ENCODE data around the gene FEN1. TPM values are rescaled to one million over a fixed set of nuclear protein-coding genes. Genes with fewer than 3 reads are reported as not detected.
A peak's percentile ranks its signal among the peaks of the same experiment; 100 is the strongest.

The FEN1 gene
- total RNA-seq, 1 donor from 2014 or later: 5.4 TPM

DNA sequence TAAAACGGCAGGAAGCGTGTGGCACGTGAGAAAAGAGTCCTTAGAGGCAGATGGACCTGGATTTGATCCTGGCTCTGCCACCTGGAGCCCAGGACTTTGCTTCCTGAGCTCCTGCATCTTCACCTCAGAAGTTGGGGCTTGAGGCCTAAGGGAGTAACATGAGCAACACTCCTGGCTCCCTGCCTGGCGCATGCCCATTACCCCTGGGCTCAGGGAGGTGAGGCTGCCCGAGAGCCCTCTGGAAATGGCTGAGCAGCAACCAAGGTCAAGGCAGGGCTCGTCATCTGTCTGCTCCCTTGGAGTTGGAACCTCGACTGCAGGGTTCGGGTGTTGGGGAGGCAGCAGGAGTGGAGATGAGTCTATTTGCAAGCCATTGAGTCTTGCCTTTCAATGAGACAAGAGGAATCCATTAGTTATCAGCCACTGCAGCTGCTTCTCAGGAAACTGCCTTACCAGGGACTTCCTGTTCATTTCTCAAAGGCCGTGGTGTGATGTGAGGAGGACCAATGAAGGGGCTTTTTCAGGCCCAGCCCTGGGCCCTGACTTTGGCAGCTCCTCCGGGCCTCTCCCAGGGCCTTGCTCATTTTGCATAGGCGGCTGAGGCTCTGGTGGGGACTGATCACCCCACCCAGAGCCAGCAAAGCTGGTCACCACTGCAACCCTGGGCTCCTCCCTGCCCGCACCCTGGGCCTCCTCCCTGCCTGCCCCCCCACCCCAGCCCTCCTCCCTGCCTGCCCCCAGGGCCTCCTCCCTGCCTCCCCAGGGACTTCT, 41.8 kb downstream of the FEN1 start:
- TF ChIP-seq, protein P1, sequence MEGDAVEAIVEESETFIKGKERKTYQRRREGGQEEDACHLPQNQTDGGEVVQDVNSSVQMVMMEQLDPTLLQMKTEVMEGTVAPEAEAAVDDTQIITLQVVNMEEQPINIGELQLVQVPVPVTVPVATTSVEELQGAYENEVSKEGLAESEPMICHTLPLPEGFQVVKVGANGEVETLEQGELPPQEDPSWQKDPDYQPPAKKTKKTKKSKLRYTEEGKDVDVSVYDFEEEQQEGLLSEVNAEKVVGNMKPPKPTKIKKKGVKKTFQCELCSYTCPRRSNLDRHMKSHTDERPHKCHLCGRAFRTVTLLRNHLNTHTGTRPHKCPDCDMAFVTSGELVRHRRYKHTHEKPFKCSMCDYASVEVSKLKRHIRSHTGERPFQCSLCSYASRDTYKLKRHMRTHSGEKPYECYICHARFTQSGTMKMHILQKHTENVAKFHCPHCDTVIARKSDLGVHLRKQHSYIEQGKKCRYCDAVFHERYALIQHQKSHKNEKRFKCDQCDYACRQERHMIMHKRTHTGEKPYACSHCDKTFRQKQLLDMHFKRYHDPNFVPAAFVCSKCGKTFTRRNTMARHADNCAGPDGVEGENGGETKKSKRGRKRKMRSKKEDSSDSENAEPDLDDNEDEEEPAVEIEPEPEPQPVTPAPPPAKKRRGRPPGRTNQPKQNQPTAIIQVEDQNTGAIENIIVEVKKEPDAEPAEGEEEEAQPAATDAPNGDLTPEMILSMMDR (IDR thresholded peaks at IDR 0.05): no peak
- Histone ChIP-seq H3K27ac (peak overlapping the region; percentile 69), H3K36me3 (peaks cover 3% of the 10 kb centered on the region), H3K4me3 (no peak overlapping the region), H3K27me3 (ENCODE audit: low read depth) (peaks cover 3% of the 10 kb centered on the region), H3K4me1 (peaks cover 29% of the 10 kb centered on the region), H3K9me3 (no peaks in the 10 kb centered on the region)
- ATAC-seq (peak; percentile 71 to 74), DNase-seq (no peak)
- intact Hi-C loops (cut with DNase I): no loop called here

DNA sequence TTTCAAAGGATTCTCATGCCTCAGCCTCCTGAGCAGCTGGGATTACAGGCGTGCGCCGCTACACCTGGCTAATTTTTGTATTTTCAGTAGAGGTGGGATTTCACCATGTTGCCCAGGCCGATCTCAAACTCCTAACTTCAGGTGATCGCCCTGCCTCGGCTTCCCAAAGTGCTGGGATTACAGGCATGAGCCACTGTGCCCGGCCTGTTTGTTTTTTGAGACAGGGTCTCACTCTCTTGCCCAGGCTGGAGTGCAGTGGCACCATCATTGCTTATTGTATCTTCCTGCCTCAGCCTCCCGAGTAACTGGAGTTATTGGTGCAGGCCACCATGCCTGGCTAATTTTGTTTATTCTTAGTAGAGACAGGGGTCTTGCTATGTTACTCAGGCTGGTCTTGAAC, 43.5 kb downstream of the FEN1 start:
- TF ChIP-seq, protein P1 (IDR thresholded peaks at IDR 0.05): no peak
- H3K4me3 ChIP-seq: no peak overlapping the region
- H3K36me3 ChIP-seq: peaks cover 20% of the 10 kb centered on the region
- no peak for DNase-seq
- peak overlapping the region; percentile 24 for H3K27ac ChIP-seq
- H3K4me1 ChIP-seq: peaks cover 15% of the 10 kb centered on the region
- no peaks in the 10 kb centered on the region for H3K9me3 ChIP-seq
- H3K27me3 ChIP-seq (ENCODE audit: low read depth): no peaks in the 10 kb centered on the region
- intact Hi-C loops (cut with DNase I): no loop called here
- ATAC-seq: no peak

DNA sequence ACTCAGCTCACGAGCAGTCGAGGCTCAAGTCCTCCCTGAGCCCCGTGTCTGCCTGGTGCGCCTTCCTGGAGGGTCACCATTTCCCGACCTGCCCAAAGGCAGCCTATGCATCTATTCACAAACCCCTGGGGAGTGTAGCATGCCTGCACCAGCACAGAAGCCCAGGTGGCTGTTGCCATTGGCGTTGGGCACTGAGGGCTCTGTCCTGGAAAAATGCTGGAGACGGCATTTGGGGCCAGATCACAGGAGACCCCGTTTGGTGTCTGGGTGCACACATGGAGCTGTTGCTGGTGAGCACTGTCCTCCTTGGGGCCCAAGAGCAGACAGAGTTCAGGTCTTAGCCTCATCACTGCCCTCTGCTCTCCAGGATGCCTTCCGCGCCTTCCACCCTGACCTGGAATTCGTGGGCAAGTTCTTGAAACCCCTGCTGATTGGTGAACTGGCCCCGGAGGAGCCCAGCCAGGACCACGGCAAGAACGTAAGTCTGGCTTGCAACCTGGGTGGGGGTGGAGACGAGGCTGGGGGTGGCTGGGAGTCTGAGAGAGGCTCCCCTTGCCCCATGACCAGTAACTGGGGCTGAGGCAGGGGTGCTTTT, 44.8 kb downstream of the FEN1 start:
- no peaks in the 10 kb centered on the region for H3K9me3 ChIP-seq
- peaks cover 15% of the 10 kb centered on the region for H3K4me1 ChIP-seq
- DNase-seq (no peak), ATAC-seq (no peak)
- TF ChIP-seq, protein P1 (IDR thresholded peaks at IDR 0.05): no peak
- intact Hi-C loops (cut with DNase I): no loop called here
- H3K27me3 ChIP-seq (ENCODE audit: low read depth): no peaks in the 10 kb centered on the region
- H3K36me3 ChIP-seq: peaks cover 28% of the 10 kb centered on the region
- no peak overlapping the region for H3K27ac ChIP-seq
- no peak overlapping the region for H3K4me3 ChIP-seq

DNA sequence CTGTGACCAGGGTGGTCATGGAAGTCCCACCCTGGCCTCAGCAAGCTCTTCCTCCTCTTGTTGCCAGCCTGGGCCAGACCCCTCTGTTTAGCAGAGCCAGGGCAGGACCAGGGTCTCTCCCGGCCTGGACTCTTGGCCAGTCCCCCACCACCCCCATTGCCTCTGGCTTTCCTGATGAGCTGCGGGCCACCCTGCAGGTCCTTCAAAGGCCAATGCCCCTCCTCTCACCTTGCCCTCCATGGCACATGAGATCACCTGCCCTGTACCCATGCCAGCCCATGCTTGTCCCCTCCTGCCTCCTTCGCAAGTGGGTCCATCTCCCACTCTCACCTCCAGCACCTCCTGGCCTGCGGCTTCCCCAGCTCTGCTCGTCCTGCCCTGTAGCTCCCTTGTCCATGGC, 45.8 kb downstream of the FEN1 start:
- intact Hi-C loops (cut with DNase I): no loop called here
- no peak for ATAC-seq
- Histone ChIP-seq H3K36me3 (peaks cover 33% of the 10 kb centered on the region), H3K27me3 (ENCODE audit: low read depth) (no peaks in the 10 kb centered on the region), H3K9me3 (no peaks in the 10 kb centered on the region), H3K27ac (no peak overlapping the region), H3K4me3 (no peak overlapping the region), H3K4me1 (peaks cover 15% of the 10 kb centered on the region)
- TF ChIP-seq, protein P1 (IDR thresholded peaks at IDR 0.05): no peak
- no peak for DNase-seq

DNA sequence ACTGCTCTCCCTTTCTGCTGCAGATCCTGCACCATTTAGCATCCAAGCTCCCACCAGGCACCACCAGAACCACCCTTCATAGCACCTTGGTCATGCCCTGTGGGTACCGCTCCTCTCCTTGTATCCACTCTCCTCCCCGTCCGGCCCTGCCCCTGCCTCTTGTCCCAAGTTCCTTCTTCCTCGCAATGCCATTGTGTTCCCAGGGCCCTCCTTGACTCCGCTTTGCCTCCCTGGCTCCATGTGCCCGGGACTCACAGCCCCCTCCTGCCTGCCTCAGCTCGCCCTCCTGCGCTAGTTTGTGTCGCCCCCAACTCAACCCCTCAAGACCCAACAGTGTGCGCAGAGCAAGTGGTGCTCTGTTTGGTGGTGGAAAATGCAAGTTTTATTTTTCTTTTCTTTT, 46.2 kb downstream of the FEN1 start:
- no peak overlapping the region for H3K4me3 ChIP-seq
- no peaks in the 10 kb centered on the region for H3K27me3 ChIP-seq (ENCODE audit: low read depth)
- TF ChIP-seq, protein P1 (IDR thresholded peaks at IDR 0.05): no peak
- H3K36me3 ChIP-seq: peaks cover 37% of the 10 kb centered on the region
- ATAC-seq (no peak), DNase-seq (no peak)
- intact Hi-C loops (cut with DNase I): no loop called here
- no peaks in the 10 kb centered on the region for H3K9me3 ChIP-seq
- H3K4me1 ChIP-seq: peaks cover 15% of the 10 kb centered on the region
- H3K27ac ChIP-seq: no peak overlapping the region

Measured in lower lobe of right lung (tissue), 2 donors.